GM23248 (cell line): ENCODE measurements around the gene TNFRSF8.

ENCODE experiments used
- EZH2 ChIP-seq: fragments of 200-600 bp; sonication (generic); IDR thresholded peaks from 2 replicates; pipeline ENCODE4 v1.6.1; 2018; ENCODE audit warnings: antibody characterized with exemption, mild to moderate bottlenecking; ENCODE audit not compliant: insufficient read depth, poor library complexity, severe bottlenecking
- EZH2phosphoT487 ChIP-seq: fragments of 200-600 bp; sonication (generic); IDR thresholded peaks from 2 replicates; pipeline ENCODE4 v1.6.1; 2018; ENCODE audit warnings: antibody characterized with exemption, moderate library complexity, mild to moderate bottlenecking, low read depth; ENCODE audit not compliant: insufficient read depth

DNA sequence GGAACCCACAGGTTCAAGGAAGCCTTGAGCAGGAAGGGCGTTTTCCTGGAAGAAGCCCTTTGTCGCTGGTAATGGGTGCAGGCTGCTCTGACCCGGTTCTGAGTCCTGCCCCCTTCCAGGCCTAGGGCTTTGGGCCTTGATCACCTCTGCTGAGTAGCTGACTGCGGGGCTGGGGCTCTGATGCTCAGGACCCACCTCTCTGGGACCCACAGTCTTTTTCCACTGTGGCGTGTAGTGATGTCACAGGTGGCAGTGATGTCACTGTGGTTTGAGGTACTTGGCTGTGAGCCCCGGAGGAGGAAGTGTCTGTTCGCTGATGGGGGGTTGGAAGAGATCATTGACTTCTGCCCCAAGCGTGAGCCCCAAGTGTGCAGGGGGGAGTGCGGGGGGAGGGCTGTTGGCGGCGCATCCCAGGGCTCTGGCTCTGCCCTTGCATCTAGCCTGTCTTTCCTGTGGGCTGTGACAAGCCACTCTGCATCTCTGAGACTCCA lies 110.6 kb downstream of the TNFRSF8 start:
- TF ChIP-seq EZH2phosphoT487 (no peak), EZH2 (no peak)
